ENCODE results near the gene ASPSCR1. TPM values are rescaled to one million over a fixed set of nuclear protein-coding genes. Genes with fewer than 3 reads are reported as not detected.

Gene ASPSCR1
- total RNA-seq, 4 donors from 2014 or later, result 17.9 to 25.6 (median 21.6) TPM

DNA sequence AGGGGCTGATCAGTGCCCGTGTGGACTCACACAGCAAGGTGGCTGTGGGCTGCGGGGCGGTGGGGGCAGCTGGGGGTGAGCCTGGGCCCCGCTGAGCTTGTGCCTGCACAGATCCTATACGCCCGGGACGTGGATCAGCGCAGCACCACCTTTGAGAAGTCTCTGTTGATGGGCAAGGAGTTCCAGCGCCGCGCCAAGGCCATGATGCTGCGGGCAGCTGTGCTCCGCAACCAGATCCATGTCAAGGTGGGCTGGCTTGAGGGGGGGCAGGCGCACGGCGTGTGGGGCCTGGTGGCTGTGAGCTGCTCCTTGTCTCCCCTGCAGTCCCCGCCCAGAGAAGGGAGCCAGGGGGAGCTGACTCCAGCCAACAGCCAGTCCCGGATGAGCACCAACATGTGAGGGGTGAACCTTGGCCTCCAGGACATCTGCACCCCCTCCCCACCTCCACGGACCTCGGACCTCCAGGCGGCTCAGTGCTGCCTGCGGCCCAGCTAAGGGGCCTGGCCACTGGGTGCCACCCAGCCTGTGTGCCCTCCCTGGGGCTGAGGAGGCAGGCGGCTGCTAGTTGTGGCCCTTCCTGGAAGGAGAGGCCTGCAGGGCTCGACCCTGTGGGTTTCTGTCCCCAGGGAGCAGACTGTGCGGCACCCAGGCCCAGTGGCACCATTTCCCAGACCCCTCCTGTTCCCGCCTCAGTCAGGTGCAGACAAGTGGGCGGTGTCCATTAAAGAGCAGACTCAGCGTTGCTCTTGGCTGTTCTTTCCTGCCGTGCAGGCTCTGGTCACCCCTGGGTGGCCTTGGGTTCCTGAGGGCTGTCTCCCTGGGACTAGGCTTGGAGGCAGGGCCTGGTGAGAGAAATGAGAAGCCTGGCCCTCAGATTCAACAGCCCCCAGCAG lies 79.5 kb downstream of the ASPSCR1 start:
- Histone ChIP-seq H3K4me3 (no peak overlapping the region), H3K27me3 (no peaks in the 10 kb centered on the region), H3K9me3 (no peaks in the 10 kb centered on the region), H3K36me3 (peaks cover 86% of the 10 kb centered on the region), H3K4me1 (peaks cover 24% of the 10 kb centered on the region), H3K27ac (no peak overlapping the region)
- TF ChIP-seq POLR2A (IDR thresholded peaks at IDR 0.05) (no peak), EP300 (IDR thresholded peaks at IDR 0.05) (no peak)
- TF ChIP-seq, protein P1, sequence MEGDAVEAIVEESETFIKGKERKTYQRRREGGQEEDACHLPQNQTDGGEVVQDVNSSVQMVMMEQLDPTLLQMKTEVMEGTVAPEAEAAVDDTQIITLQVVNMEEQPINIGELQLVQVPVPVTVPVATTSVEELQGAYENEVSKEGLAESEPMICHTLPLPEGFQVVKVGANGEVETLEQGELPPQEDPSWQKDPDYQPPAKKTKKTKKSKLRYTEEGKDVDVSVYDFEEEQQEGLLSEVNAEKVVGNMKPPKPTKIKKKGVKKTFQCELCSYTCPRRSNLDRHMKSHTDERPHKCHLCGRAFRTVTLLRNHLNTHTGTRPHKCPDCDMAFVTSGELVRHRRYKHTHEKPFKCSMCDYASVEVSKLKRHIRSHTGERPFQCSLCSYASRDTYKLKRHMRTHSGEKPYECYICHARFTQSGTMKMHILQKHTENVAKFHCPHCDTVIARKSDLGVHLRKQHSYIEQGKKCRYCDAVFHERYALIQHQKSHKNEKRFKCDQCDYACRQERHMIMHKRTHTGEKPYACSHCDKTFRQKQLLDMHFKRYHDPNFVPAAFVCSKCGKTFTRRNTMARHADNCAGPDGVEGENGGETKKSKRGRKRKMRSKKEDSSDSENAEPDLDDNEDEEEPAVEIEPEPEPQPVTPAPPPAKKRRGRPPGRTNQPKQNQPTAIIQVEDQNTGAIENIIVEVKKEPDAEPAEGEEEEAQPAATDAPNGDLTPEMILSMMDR (IDR thresholded peaks at IDR 0.05), result no peak
- WGBS, result 84% methylated on average over 13 of the region's 29 CpGs
- no peak for DNase-seq (ENCODE audit: low spot score in 2 of 2)

DNA sequence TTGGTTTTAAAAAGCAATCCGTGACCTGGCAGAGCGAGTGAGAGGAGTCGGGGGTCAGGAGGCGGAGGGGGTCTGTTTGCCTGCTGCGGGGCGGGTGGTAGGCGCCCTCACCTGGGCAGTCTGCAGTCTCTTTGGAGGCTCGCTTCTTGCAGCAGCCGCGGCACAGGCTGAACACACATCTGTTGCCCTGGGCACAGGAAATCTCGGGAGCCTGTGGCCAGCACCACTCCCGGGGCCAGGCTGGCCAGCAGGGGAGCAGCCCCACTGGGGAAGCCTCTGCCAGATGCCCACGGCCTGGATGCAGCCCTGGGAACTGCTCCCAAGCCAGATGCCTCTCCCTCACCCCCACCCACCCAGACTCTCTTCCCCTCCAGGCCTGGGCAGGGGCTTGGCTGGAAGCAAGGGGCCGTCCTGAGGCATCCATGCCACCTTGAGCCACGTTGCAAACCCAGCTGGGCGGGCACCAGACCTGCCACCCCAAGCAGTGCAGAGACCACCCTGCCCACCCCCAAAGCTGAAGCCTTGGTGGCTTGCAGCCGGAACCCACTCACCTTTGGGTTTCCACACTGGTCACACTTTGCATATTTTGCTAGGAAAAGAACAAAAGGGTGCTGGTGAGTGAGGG lies 80.9 kb downstream of the ASPSCR1 start:
- H3K27ac ChIP-seq, result no peak overlapping the region
- peaks cover 98% of the 10 kb centered on the region for H3K36me3 ChIP-seq
- 62% methylated on average over 3 of the region's 17 CpGs for WGBS
- DNase-seq (ENCODE audit: low spot score in 2 of 2), result no peak
- peaks cover 21% of the 10 kb centered on the region for H3K4me1 ChIP-seq
- H3K4me3 ChIP-seq, result no peak overlapping the region
- no peaks in the 10 kb centered on the region for H3K9me3 ChIP-seq
- H3K27me3 ChIP-seq, result no peaks in the 10 kb centered on the region
- TF ChIP-seq, protein P1 (IDR thresholded peaks at IDR 0.05), result no peak
- no peak for TF ChIP-seq POLR2A (IDR thresholded peaks at IDR 0.05)
- no peak for TF ChIP-seq EP300 (IDR thresholded peaks at IDR 0.05)
- no peak for TF ChIP-seq POLR2AphosphoS5 (IDR thresholded peaks at IDR 0.05)

DNA sequence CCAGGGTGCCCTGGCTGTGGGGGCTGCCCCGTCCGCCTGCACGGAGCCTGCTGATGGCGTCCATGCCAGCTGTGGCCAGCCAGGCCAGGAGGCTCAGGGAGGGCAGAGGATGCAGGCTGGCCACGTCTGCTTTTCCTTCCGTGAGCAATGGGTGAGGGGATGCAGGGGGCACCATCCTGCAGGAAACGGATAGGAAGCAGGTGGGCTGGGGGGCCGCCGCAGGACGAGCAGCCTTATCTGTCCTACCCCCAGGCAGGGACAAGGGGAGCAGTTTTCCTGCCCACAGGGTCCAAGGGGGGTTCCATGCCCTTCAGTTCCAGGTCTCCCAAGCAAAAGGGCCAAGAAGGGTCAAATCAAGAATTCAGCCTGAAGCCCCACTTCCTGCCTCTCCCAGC lies 81.4 kb downstream of the ASPSCR1 start:
- DNase-seq (ENCODE audit: low spot score in 2 of 2), result no peak
- H3K4me1 ChIP-seq, result peaks cover 21% of the 10 kb centered on the region
- H3K27me3 ChIP-seq, result no peaks in the 10 kb centered on the region
- no peak overlapping the region for H3K4me3 ChIP-seq
- H3K36me3 ChIP-seq, result peaks cover 96% of the 10 kb centered on the region
- H3K27ac ChIP-seq, result no peak overlapping the region
- WGBS, result 89% methylated on average over 3 of the region's 10 CpGs
- H3K9me3 ChIP-seq, result no peaks in the 10 kb centered on the region
- TF ChIP-seq POLR2AphosphoS5 (IDR thresholded peaks at IDR 0.05) (no peak), EP300 (IDR thresholded peaks at IDR 0.05) (no peak), POLR2A (IDR thresholded peaks at IDR 0.05) (no peak)
- TF ChIP-seq, protein P1 (IDR thresholded peaks at IDR 0.05), result no peak

DNA sequence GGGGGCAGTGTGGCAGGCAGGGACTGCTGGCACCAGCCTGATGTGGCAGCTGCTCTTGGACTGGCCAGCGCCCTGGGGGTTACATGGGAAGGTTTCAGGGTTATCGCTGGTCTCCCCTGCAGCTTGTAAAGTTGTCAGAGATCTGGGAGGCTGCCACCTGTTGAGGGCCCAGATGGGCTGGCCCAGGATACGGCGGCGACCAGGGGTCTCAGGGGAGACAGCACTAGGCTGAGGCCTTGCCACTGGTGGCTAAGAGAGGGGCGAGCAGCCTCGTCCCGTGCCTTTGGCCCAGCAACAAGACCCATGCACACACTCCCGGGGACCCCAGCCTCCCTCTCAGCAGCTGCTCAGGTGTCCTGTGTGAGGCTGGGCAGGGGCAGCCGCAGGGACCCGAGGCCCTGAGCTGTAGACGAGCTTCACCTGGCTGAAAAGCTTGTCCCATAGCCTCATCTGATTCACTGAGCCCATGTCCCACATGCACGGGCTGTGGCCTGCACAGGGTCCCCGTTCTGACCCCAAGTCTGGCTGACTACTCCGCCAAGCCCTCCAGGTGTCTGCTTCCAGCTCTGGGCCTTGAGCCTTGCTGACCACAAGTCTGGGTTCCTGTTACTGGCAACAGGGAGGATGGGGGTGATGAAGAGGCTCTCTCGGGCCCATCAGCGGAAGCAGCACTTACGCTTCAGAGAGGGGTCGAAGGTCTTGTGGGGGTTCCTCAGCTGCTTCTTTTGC lies 82.0 kb downstream of the ASPSCR1 start:
- no peaks in the 10 kb centered on the region for H3K9me3 ChIP-seq
- peaks cover 95% of the 10 kb centered on the region for H3K36me3 ChIP-seq
- WGBS, result 72% methylated on average over 11 of the region's 19 CpGs
- DNase-seq (ENCODE audit: low spot score in 2 of 2), result no peak
- no peak overlapping the region for H3K27ac ChIP-seq
- no peak overlapping the region for H3K4me3 ChIP-seq
- H3K27me3 ChIP-seq, result no peaks in the 10 kb centered on the region
- TF ChIP-seq, protein P1 (IDR thresholded peaks at IDR 0.05), result no peak
- no peak for TF ChIP-seq EP300 (IDR thresholded peaks at IDR 0.05)
- no peak for TF ChIP-seq POLR2AphosphoS5 (IDR thresholded peaks at IDR 0.05)
- TF ChIP-seq POLR2A (IDR thresholded peaks at IDR 0.05), result no peak
- H3K4me1 ChIP-seq, result peaks cover 24% of the 10 kb centered on the region

DNA sequence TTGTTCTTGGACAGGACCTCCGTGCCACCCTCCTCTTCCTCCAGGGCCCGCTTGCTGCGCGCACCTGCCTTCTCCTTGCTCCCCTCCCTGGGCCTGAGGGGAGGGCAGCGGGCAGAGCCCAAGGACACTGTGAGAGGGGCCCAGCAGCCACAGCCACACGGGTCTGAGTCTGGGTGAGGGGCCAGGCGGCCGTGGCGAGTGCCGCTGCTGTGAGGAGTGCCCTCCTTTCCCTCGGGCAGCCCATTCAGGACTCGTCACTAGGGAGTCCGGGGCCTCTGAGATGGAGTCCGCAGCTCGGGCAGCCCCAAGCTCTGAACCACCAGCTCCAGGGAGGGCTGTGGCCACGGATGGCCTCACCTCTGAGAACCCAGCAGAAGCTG lies 82.6 kb downstream of the ASPSCR1 start:
- H3K27ac ChIP-seq, result no peak overlapping the region
- peaks cover 29% of the 10 kb centered on the region for H3K4me1 ChIP-seq
- 97% methylated on average over 6 of the region's 16 CpGs for WGBS
- TF ChIP-seq, protein P1 (IDR thresholded peaks at IDR 0.05), result no peak
- TF ChIP-seq POLR2AphosphoS5 (IDR thresholded peaks at IDR 0.05) (no peak), EP300 (IDR thresholded peaks at IDR 0.05) (no peak), POLR2A (IDR thresholded peaks at IDR 0.05) (no peak)
- H3K4me3 ChIP-seq, result no peak overlapping the region
- peaks cover 89% of the 10 kb centered on the region for H3K36me3 ChIP-seq
- no peaks in the 10 kb centered on the region for H3K9me3 ChIP-seq
- H3K27me3 ChIP-seq, result no peaks in the 10 kb centered on the region
- no peak for DNase-seq (ENCODE audit: low spot score in 2 of 2)
